ENCODE data around the gene C19orf25.
A peak's percentile ranks its signal among the peaks of the same experiment; 100 is the strongest.

C19orf25 gene

DNA sequence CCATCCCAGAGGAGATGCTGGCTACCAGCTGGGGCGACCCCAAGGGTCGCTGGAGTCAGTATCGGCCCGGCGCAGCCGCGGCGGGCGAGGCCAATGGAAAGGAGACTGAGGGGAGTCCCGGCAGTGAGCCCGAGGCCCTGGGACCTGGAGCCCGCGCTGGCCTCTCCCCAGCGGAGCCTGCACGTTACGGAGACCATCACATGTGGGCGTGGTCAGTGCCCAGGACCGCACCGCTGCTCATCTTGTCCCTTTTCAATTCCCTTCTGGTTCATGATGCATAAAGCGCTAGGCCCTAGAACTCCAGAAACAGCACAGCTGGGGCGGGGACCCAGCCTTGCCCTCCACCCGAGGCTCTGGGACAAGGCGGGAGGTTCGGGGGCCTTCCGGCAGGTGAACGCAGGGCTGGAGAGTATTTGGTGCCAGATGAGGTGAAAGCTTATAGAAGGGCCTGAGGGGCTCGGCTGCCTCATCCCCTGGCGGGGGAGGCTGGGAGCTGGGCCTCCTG is 8.0 kb downstream of the C19orf25 start:
- H3K27me3 ChIP-seq (ENCODE audit: insufficient read depth, low read length, poor library complexity) = no peaks in the 10 kb centered on the region
- H3K4me3 ChIP-seq (ENCODE audit: low read depth in 1 of 2, low read length in 2 of 2) = peak overlapping the region in 1 of 2 experiments; percentile 44; a peak in 2 of 4 replicates
- H3K36me3 ChIP-seq (ENCODE audit: insufficient read depth, low read length) = peaks cover 14% of the 10 kb centered on the region
- peak overlapping the region; percentile 39; the same call in 1 of the 2 replicates for H3K9ac ChIP-seq (ENCODE audit: low read depth, low read length)
- ATAC-seq (ENCODE audit: insufficient read depth, low read depth) (peak; percentile 22; the same call in 2 of the 3 replicates), DNase-seq (no peak)
- H3K9me3 ChIP-seq (ENCODE audit: insufficient read depth, low read length, severe bottlenecking) = no peaks in the 10 kb centered on the region
- peaks cover 17% of the 10 kb centered on the region; the same call in 1 of the 2 replicates for H3K79me2 ChIP-seq (ENCODE audit: insufficient read depth, low read length)
- TF ChIP-seq EZH2 (IDR thresholded peaks at IDR 0.05; ENCODE audit: borderline replicate concordance, low read depth, low read length, severe bottlenecking) (no peak), CTCF (IDR thresholded peaks at IDR 0.05; ENCODE audit: borderline replicate concordance, extremely low read depth, low read length, poor library complexity, severe bottlenecking) (no peak)
- peaks cover 75% of the 10 kb centered on the region for H4K20me1 ChIP-seq (ENCODE audit: insufficient read depth, low read length)
- H2AFZ ChIP-seq (ENCODE audit: low read depth, low read length) = no peak overlapping the region
- no peak overlapping the region for H3K27ac ChIP-seq (ENCODE audit: low read length)
- H3K4me1 ChIP-seq (ENCODE audit: insufficient read depth, low read length) = peaks cover 23% of the 10 kb centered on the region
- H3K4me2 ChIP-seq (ENCODE audit: insufficient read depth, low read length) = peak overlapping the region; percentile 69

DNA sequence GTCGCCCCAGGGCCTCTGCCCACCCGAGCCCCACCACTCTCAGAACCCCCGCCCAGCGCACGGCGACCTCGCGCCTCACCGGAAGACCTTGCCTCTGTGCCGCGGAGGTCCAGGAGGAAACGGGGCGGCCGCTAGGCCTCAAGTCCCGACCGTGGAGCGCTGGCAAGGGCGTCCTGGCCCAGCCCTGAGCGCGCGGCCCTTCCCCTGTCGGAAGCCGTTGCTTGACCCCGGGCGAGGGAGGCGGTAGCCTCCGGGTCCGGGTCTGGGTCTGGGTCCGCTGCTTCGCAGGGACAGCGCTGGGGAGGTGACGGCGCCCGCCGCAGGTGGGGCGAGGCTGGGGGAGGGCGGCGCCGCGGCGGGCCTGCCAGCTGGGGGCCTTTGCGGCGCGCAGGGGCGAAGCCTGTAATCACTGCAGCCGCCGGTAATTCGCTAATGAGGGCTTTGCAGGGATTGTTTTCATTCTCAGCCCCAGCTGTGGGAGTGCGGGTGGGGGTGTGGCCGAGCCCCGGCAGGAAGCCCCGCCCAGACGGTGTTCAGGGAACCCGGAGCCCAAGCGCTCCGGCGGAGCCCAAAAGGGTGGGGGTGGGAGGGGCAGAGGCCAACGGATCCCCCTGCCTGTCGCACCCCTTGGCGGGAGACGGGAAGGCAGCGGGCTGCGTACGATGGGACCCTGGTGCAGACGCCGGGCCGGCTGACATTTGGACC is 8.6 kb downstream of the C19orf25 start:
- peak; percentile 88 for DNase-seq
- peaks cover 72% of the 10 kb centered on the region for H4K20me1 ChIP-seq (ENCODE audit: insufficient read depth, low read length)
- no peaks in the 10 kb centered on the region for H3K27me3 ChIP-seq (ENCODE audit: insufficient read depth, low read length, poor library complexity)

DNA sequence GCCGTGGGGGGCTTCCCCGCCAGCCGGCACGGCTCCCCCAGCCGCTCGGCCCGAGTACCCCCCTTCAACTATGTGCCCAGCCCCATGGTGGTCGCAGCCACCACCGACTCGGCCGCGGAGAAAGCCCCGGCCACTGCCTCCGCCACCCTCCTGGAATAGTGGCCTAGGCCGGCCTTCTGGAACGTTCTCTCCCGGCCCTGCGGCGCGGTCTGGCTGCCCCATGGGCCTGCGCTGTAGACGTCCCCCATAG is 9.0 kb downstream of the C19orf25 start:
- H3K4me3 ChIP-seq (ENCODE audit: low read depth in 1 of 2, low read length in 2 of 2) = no peak overlapping the region
- H2AFZ ChIP-seq (ENCODE audit: low read depth, low read length) = no peak overlapping the region
- H3K79me2 ChIP-seq (ENCODE audit: insufficient read depth, low read length) = peaks cover 7% of the 10 kb centered on the region; the same call in 1 of the 2 replicates
- DNase-seq = no peak
- H3K4me2 ChIP-seq (ENCODE audit: insufficient read depth, low read length) = peak overlapping the region; percentile 69
- no peak overlapping the region for H3K27ac ChIP-seq (ENCODE audit: low read length)
- H3K4me1 ChIP-seq (ENCODE audit: insufficient read depth, low read length) = peaks cover 23% of the 10 kb centered on the region
- H3K9ac ChIP-seq (ENCODE audit: low read depth, low read length) = no peak overlapping the region
- peaks cover 72% of the 10 kb centered on the region for H4K20me1 ChIP-seq (ENCODE audit: insufficient read depth, low read length)
- peaks cover 6% of the 10 kb centered on the region; the same call in 1 of the 2 replicates for H3K36me3 ChIP-seq (ENCODE audit: insufficient read depth, low read length)
- H3K27me3 ChIP-seq (ENCODE audit: insufficient read depth, low read length, poor library complexity) = no peaks in the 10 kb centered on the region
- TF ChIP-seq CTCF (IDR thresholded peaks at IDR 0.05; ENCODE audit: borderline replicate concordance, extremely low read depth, low read length, poor library complexity, severe bottlenecking) (no peak), EZH2 (IDR thresholded peaks at IDR 0.05; ENCODE audit: borderline replicate concordance, low read depth, low read length, severe bottlenecking) (no peak)
- no peaks in the 10 kb centered on the region for H3K9me3 ChIP-seq (ENCODE audit: insufficient read depth, low read length, severe bottlenecking)
- ATAC-seq (ENCODE audit: insufficient read depth, low read depth) = no peak

More for the DNA sequence above, 8.6 kb downstream of the C19orf25 start:
- Histone ChIP-seq H2AFZ (ENCODE audit: low read depth, low read length) (no peak overlapping the region), H3K4me1 (ENCODE audit: insufficient read depth, low read length) (peaks cover 23% of the 10 kb centered on the region), H3K9ac (ENCODE audit: low read depth, low read length) (peak overlapping the region; percentile 39; the same call in 1 of the 2 replicates), H3K27ac (ENCODE audit: low read length) (no peak overlapping the region), H3K79me2 (ENCODE audit: insufficient read depth, low read length) (peaks cover 12% of the 10 kb centered on the region; the same call in 1 of the 2 replicates), H3K9me3 (ENCODE audit: insufficient read depth, low read length, severe bottlenecking) (no peaks in the 10 kb centered on the region), H3K4me3 (ENCODE audit: low read depth in 1 of 2, low read length in 2 of 2) (peak overlapping the region in 1 of 2 experiments; percentile 44; a peak in 2 of 4 replicates), H3K36me3 (ENCODE audit: insufficient read depth, low read length) (peaks cover 10% of the 10 kb centered on the region), H3K4me2 (ENCODE audit: insufficient read depth, low read length) (peak overlapping the region; percentile 69)
- peak; percentile 87 for ATAC-seq (ENCODE audit: insufficient read depth, low read depth)
- TF ChIP-seq EZH2 (IDR thresholded peaks at IDR 0.05; ENCODE audit: borderline replicate concordance, low read depth, low read length, severe bottlenecking) (no peak), CTCF (IDR thresholded peaks at IDR 0.05; ENCODE audit: borderline replicate concordance, extremely low read depth, low read length, poor library complexity, severe bottlenecking) (no peak)
